GM12878 (cell line): ENCODE measurements around the gene PLVAP. TPM values are rescaled to one million over a fixed set of nuclear protein-coding genes. Genes with fewer than 3 reads are reported as not detected.

ENCODE experiments used
- ATAC-seq: fragments of 200-7000 bp; cut with Tn5 transposase; 3 replicates; pipeline ENCODE4 v1.9.1; 2020; ENCODE audit warnings: mild to moderate bottlenecking, moderate library complexity
- BruUV-seq: library from RNA; stranded (reverse); fragments of 400-500 nt; replicated peaks from 2 replicates; lab custom pipeline; 2021; lab: Mats Ljungman, UMichigan
- CTCF ChIA-PET: fragments of 300-600 bp; sonication (Branson Sonifier 250); formaldehyde crosslinking; extraction: SDS; loops from one replicate; lab custom pipeline; 2021; ENCODE audit warnings: inconsistent platforms; lab: Yijun Ruan, JAX
- POLR2A ChIA-PET: fragments of 350-600 bp; formaldehyde crosslinking; extraction: SDS; loops from one replicate; lab custom pipeline; 2021; ENCODE audit warnings: inconsistent platforms; lab: Charles Lee
- RAD21 ChIA-PET: fragments of 300-600 bp; sonication (Branson Sonifier 250); formaldehyde crosslinking; loops from one replicate; lab custom pipeline; 2023; ENCODE audit warnings: antibody characterized with exemption; ENCODE audit not compliant: unreplicated experiment; lab: Charles Lee
- SMC1A ChIA-PET: fragments of 300-600 bp; sonication (Branson Sonifier 250); formaldehyde crosslinking; loops from one replicate; lab custom pipeline; 2023; ENCODE audit not compliant: unreplicated experiment, uncharacterized antibody; lab: Charles Lee
- DNase-seq: peaks from one replicate; pipeline ENCODE4 v3.0.0-alpha.2; 2011; ENCODE audit warnings: low read depth, low spot score
- FAIRE-seq: peaks from 3 replicates; lab custom pipeline; 2011; peaks lifted over from hg19 to GRCh38; lab: Jason Lieb, UNC
- H2AFZ ChIP-seq: 2 replicates; pipeline ENCODE4 v1.6.0; 2011; ENCODE audit warnings: low read depth, low read length, control low read depth; ENCODE audit not compliant: control insufficient read depth
- H3K27ac ChIP-seq: 2 replicates; pipeline ENCODE4 v1.5.1; 2011; ENCODE audit warnings: control low read depth; ENCODE audit not compliant: control insufficient read depth, insufficient read depth
- H3K27me3 ChIP-seq, 2 experiments: replicated peaks in 1 of 2; 2 replicates each; pipeline versions ENCODE4 v1.6.0 to v1.6.1; 2011; ENCODE audit warnings: low read length in 1 of 2; ENCODE audit not compliant: control insufficient read depth in 2 of 2, insufficient read depth in 2 of 2
- H3K36me3 ChIP-seq, 2 experiments: 2 replicates each; pipeline ENCODE4 v1.5.1; 2011; ENCODE audit warnings: low read length in 1 of 2; ENCODE audit not compliant: control insufficient read depth in 2 of 2, insufficient read depth in 2 of 2
- H3K4me1 ChIP-seq: 2 replicates; pipeline ENCODE4 v1.6.1; 2011; ENCODE audit warnings: mild to moderate bottlenecking, low read length, moderate library complexity, mixed read lengths; ENCODE audit not compliant: control insufficient read depth, insufficient read depth
- H3K4me2 ChIP-seq: 2 replicates; pipeline ENCODE4 v1.6.0; 2011; ENCODE audit warnings: control low read depth; ENCODE audit not compliant: control insufficient read depth, insufficient read depth
- H3K4me3 ChIP-seq: fragments of 200-600 bp; sonication (generic); 2 replicates; pipeline ENCODE4 v1.5.1; 2016
- H3K79me2 ChIP-seq: 2 replicates; pipeline ENCODE4 v1.6.0; 2011; ENCODE audit warnings: low read length; ENCODE audit not compliant: control insufficient read depth, insufficient read depth
- H3K9ac ChIP-seq: 2 replicates; pipeline ENCODE4 v1.8.0; 2011; ENCODE audit warnings: low read length, control low read depth, mixed read lengths; ENCODE audit not compliant: control insufficient read depth, insufficient read depth
- H3K9me3 ChIP-seq: replicated peaks from 3 replicates; pipeline ENCODE4 v1.5.1; 2011; ENCODE audit warnings: mild to moderate bottlenecking, low read length; ENCODE audit not compliant: control insufficient read depth, insufficient read depth
- H4K20me1 ChIP-seq: 2 replicates; pipeline ENCODE4 v1.6.0; 2011; ENCODE audit not compliant: control insufficient read depth, insufficient read depth
- CHD4 ChIP-seq: fragments of 200-600 bp; sonication (generic); IDR thresholded peaks from 2 replicates; pipeline ENCODE4 v1.6.1; 2016; ENCODE audit warnings: mild to moderate bottlenecking
- EGR1 ChIP-seq, 2 experiments: IDR thresholded peaks; 1 replicate in 1 of 2; 2 replicates in 1 of 2; pipeline ENCODE4 v1.6.1; 2011 to 2012; ENCODE audit warnings: low read depth in 2 of 2, low read length in 2 of 2, borderline replicate concordance in 1 of 2, mild to moderate bottlenecking in 1 of 2, moderate library complexity in 1 of 2
- ESRRA ChIP-seq: IDR thresholded peaks from 2 replicates; pipeline ENCODE4 v1.6.1; 2012; ENCODE audit warnings: mild to moderate bottlenecking, low read length, improper control_type of control experiment
- IKZF1 ChIP-seq: fragments of 450-650 bp; conservative IDR thresholded peaks from 2 replicates; pipeline ENCODE4 v1.6.1; 2017; ENCODE audit warnings: antibody characterized with exemption, mild to moderate bottlenecking
- MEF2A ChIP-seq: IDR thresholded peaks from 2 replicates; pipeline ENCODE4 v1.6.1; 2011; ENCODE audit warnings: low read depth, mild to moderate bottlenecking, low read length, moderate library complexity; ENCODE audit not compliant: insufficient read depth
- MYB ChIP-seq: fragments of 150-350 bp; IDR thresholded peaks from 2 replicates; pipeline ENCODE4 v1.6.1; 2014; ENCODE audit warnings: mild to moderate bottlenecking, low read depth, low read length, borderline replicate concordance
- TCF7 ChIP-seq: IDR thresholded peaks from 2 replicates; pipeline ENCODE4 v1.6.1; 2014; ENCODE audit warnings: antibody characterized with exemption, borderline replicate concordance
- USF1 ChIP-seq: IDR thresholded peaks from 2 replicates; pipeline ENCODE4 v1.6.1; 2011; ENCODE audit warnings: borderline replicate concordance, low read depth, mild to moderate bottlenecking, moderate library complexity, mixed read lengths, low read length; ENCODE audit not compliant: insufficient read depth; ENCODE audit errors: extremely low read length
- ZNF217 ChIP-seq: fragments of 450-650 bp; IDR thresholded peaks from 2 replicates; pipeline ENCODE4 v1.6.1; 2017; ENCODE audit warnings: antibody characterized with exemption, mild to moderate bottlenecking
- ZNF384 ChIP-seq: IDR thresholded peaks from 2 replicates; pipeline ENCODE4 v1.6.1; 2012; ENCODE audit warnings: low read depth, mild to moderate bottlenecking, low read length, improper control_type of control experiment, borderline replicate concordance
- WGBS: methylation state at CpG from one replicate; pipeline ENCODE4 v1.1.6; 2016; ENCODE audit warnings: low lambda C conversion rate; ENCODE audit not compliant: insufficient replicate concordance, insufficient coverage; ENCODE audit errors: missing lambda C conversion rate; 5-methylcytosine and 5-hydroxymethylcytosine counted together
- in situ Hi-C: fragments of 300-500 bp; cut with MboI; formaldehyde crosslinking; loops from 9 replicates; pipeline ENCODE4 v1.14.3; 2018; ENCODE audit warnings: mixed read lengths
- intact Hi-C: fragments of 100-400 bp; cut with micrococcal nuclease; formaldehyde crosslinking; loops from one replicate; pipeline ENCODE4 v1.14.2; 2022; ENCODE audit not compliant: unreplicated experiment
- polyA plus RNA-seq, 11 experiments: library from polyadenylated mRNA; depleted of rRNA in 4 of 11; unstranded in 6 of 11; stranded (reverse) in 5 of 11; fragments of >200 nt; fragmentation: Nextera tagmentation in 4 of 11; fragmentation: Illumina TruSeq in 1 of 11; extraction: Ambion mirVana in 4 of 11; extraction: Trizol in 1 of 11; gene quantifications; 1 replicate in 1 of 11; 2 replicates in 10 of 11; pipeline versions ENCODE4 v1.2.1 to v1.2.3, GENCODE V29; 2011 to 2016; ENCODE audit warnings: inconsistent platforms in 2 of 11, missing spikeins in 2 of 11, low read depth in 1 of 11
- total RNA-seq, 4 experiments: library from RNA; depleted of rRNA in 3 of 4; stranded (reverse); fragments of >200 nt in 3 of 4; fragmentation: Illumina TruSeq in 1 of 4; extraction: Trizol in 1 of 4; gene quantifications; 2 replicates each; pipeline versions ENCODE4 v1.2.1 to v1.2.3, GENCODE V29; 2013 to 2021
- TF ChIP-seq, protein P1 (sequence below): IDR thresholded peaks from 2 replicates; pipeline ENCODE4 v1.6.1; 2012; ENCODE audit warnings: low read depth, low read length, improper control_type of control experiment
- TF ChIP-seq, protein P2 (sequence below): IDR thresholded peaks from 2 replicates; pipeline ENCODE4 v1.6.1; 2012; ENCODE audit warnings: low read depth, low read length, improper control_type of control experiment

PLVAP gene
- total and polyA plus RNA-seq, 10 of the 15 experiments (the other 5 are each of a cell fraction or from before 2014, with no cell fraction given): 0.03 to 0.54 (median 0.06) TPM; not detected in 4

GRCh38 chr19:17323300-17323963 lies 53.7 kb downstream of the PLVAP start:
- POLR2A ChIA-PET: interaction anchor here (1.8 kb wide), 1 partner anchor 18 kb away, joined by 8 read pairs; the partner anchor contains the start of gene MRPL34
- peak in 1 of 2 experiments; percentile 32; a peak in 1 of 3 replicates for TF ChIP-seq EGR1 (IDR thresholded peaks at IDR 0.05; ENCODE audit: borderline replicate concordance in 1 of 2, low read depth in 2 of 2, low read length in 2 of 2)
- TF ChIP-seq IKZF1: no peak
- Histone ChIP-seq H3K27ac (no peak overlapping the region), H4K20me1 (no peaks in the 10 kb centered on the region), H3K79me2 (no peaks in the 10 kb centered on the region), H3K4me3 (no peak overlapping the region), H2AFZ (no peak overlapping the region), H3K27me3 (no peaks in the 10 kb centered on the region), H3K4me2 (peak overlapping the region; percentile 48; the same call in 1 of the 2 replicates), H3K4me1 (no peaks in the 10 kb centered on the region), H3K36me3 (peaks cover 5 to 12% of the 10 kb centered on the region in 2 experiments; a peak in 3 of 4 replicates), H3K9me3 (no peaks in the 10 kb centered on the region), H3K9ac (no peak overlapping the region)
- no TSS peak for BruUV-seq
- ATAC-seq (peak; percentile 11; the same call in 2 of the 3 replicates), FAIRE-seq (no peak), DNase-seq (no peak)
- 21% methylated on average over 25 of the region's 56 CpGs for WGBS
- SMC1A ChIA-PET: no interaction called here
- in situ Hi-C loops: no loop called here
- intact Hi-C loops: no loop called here
- CTCF ChIA-PET: interaction anchor here (0.6 to 0.9 kb wide), 2 partner anchors 18 to 473 kb away, joined by 3 to 4 read pairs; partner anchors contain the start of gene MRPL34
- RAD21 ChIA-PET: no interaction called here

DNA sequence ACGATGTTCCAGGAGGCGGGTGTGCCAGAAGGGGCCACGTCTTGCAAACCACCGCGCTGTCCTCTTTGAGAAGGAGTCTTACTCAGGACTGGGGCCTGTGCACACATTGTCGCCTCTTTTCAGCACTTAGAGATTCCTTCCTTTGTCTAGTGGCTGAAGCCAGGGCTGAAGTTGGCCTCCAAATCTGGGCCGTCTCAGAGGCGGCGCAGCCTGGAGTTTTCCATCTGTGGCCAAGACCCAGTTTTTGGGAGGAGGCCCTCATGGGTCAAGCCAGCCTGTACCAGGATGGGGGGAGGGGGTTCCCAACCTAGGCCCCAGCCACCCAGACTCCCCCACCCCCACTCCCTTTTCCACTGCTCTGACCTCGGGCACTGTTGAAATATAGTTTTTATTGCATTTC lies 54.3 kb downstream of the PLVAP start:
- DNase-seq: no peak
- H3K79me2 ChIP-seq: no peaks in the 10 kb centered on the region
- H3K36me3 ChIP-seq: peaks cover 5 to 12% of the 10 kb centered on the region in 2 experiments; a peak in 3 of 4 replicates
- no peak overlapping the region for H3K27ac ChIP-seq
- no peak overlapping the region for H3K9ac ChIP-seq
- in situ Hi-C loops: no loop called here
- BruUV-seq: no TSS peak
- intact Hi-C loops: no loop called here
- no peak overlapping the region for H3K4me2 ChIP-seq
- CTCF ChIA-PET: interaction anchor here (0.6 kb wide), 1 partner anchor 473 kb away, joined by 3 read pairs; no protein-coding TSS in a partner anchor
- no peaks in the 10 kb centered on the region for H3K4me1 ChIP-seq
- H3K9me3 ChIP-seq: no peaks in the 10 kb centered on the region
- SMC1A ChIA-PET: no interaction called here
- ATAC-seq: no peak
- POLR2A ChIA-PET: no interaction called here
- RAD21 ChIA-PET: no interaction called here
- H3K4me3 ChIP-seq: no peak overlapping the region
- H2AFZ ChIP-seq: no peak overlapping the region
- no peaks in the 10 kb centered on the region for H3K27me3 ChIP-seq
- FAIRE-seq: no peak
- WGBS: 87% methylated on average over 10 of the region's 10 CpGs
- no peaks in the 10 kb centered on the region for H4K20me1 ChIP-seq
- TF ChIP-seq ZNF217 (no peak), USF1 (no peak), ESRRA (no peak), TCF7 (no peak), MEF2A (no peak), MYB (no peak), CHD4 (no peak), ZNF384 (no peak)
- TF ChIP-seq, protein P1, sequence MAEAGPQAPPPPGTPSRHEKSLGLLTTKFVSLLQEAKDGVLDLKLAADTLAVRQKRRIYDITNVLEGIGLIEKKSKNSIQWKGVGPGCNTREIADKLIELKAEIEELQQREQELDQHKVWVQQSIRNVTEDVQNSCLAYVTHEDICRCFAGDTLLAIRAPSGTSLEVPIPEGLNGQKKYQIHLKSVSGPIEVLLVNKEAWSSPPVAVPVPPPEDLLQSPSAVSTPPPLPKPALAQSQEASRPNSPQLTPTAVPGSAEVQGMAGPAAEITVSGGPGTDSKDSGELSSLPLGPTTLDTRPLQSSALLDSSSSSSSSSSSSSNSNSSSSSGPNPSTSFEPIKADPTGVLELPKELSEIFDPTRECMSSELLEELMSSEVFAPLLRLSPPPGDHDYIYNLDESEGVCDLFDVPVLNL: no peak
- TF ChIP-seq, protein P2, sequence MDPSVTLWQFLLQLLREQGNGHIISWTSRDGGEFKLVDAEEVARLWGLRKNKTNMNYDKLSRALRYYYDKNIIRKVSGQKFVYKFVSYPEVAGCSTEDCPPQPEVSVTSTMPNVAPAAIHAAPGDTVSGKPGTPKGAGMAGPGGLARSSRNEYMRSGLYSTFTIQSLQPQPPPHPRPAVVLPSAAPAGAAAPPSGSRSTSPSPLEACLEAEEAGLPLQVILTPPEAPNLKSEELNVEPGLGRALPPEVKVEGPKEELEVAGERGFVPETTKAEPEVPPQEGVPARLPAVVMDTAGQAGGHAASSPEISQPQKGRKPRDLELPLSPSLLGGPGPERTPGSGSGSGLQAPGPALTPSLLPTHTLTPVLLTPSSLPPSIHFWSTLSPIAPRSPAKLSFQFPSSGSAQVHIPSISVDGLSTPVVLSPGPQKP: no peak
